Germinal center (tissue), 1 donor: ENCODE results near the gene AADACL4.

ENCODE experiments used
- DNase-seq: peaks from one replicate; pipeline ENCODE4 v3.0.0; 2012; ENCODE audit warnings: mixed read lengths, low spot score

Gene AADACL4

DNA sequence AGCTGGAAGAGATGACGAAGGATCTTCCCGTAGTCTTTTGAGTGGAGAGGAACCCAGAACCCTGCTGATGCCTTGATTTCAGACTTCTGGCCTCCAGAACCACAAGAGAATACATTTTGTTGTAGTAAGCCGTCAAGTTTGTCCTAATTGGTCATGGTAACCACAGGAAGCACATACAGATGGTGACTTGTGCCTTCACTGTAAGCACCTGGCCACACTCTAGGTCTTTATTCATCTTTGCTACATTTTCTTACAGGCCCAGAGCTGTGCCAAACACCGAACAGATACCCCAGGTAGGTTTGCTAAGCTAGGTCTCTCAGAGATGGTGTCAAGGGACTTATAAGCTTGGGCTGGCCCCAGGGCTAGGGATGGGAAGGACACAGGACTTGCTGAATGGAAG is 30.7 kb upstream of the AADACL4 start:
- DNase-seq: no peak

GRCh38 chr1:12614402-12615158 is 29.3 kb upstream of the AADACL4 start:
- DNase-seq: no peak

GRCh38 chr1:12615159-12615864 is 28.6 kb upstream of the AADACL4 start:
- DNase-seq: no peak

DNA sequence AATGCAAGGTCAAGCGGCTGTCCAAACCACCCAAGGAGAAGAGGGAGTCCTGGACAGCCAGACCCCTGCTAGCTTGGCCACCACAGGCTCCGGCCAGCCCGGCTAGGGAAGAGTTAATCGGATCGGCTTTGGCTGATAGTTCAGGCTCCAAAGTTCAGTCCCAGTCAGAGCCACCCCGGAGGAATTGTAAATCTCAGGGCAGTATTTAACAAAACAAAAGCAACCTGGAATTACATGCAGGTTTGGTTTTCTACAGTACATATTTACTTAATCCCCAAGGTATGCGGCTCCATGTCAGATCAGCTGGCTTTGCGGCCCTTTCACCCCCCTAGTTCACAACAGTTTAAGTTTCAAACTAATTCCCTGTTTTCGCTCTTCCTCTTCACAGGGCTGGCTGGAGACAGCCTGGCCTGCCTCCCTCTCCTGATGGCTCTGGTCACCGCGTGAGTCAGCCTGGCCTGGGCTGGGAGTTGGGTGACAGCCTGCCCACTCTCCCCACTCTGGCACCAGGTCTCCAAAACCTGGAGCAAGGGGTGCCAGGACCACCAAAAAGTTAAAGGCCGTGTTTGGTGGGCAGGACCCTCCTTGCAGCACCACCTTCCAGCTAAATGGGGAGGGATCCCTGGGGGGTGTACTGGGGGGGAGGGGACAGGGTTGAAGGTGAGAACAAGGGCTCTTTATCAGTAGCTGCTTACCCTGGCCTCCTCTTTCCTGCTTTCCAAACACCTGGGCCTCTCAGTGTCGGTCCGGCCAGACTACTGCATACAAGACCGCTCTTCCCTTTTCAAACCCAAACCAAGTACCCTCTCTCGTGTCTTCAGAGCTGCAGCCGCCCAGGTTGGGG is 27.8 kb upstream of the AADACL4 start:
- DNase-seq: no peak

DNA sequence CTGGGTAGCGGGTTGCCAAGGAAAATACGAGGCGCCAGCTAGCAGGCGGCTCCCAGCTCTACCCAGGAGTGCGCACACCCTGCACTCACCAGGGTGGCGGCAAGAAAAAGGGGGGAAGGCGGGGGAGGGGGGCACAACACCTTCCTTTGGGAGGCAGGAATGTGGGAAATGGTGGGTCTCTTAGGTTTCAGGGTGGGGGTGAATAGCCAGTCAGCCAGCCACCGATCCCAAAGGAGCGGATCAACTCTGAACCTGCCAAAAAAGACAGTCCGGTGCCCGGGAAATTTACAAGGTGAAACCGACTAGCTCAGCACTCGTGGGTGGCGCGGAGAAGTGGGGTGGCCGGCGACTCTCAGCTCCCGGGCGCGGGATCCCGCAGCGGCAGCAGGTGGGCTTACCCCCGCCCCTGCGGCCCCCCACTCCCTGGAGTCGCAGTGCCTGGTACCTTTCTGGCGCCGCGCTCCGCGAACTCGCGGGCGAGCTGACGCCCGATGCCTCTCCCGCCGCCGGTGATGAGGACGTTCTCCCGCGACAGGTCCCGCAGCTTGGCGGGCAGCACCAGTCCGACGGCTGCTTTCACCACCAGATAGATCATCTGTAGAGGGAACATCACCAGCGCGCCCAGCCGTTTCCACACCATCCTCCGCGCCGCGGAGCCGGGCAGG is 27.0 kb upstream of the AADACL4 start:
- DNase-seq: no peak

DNA sequence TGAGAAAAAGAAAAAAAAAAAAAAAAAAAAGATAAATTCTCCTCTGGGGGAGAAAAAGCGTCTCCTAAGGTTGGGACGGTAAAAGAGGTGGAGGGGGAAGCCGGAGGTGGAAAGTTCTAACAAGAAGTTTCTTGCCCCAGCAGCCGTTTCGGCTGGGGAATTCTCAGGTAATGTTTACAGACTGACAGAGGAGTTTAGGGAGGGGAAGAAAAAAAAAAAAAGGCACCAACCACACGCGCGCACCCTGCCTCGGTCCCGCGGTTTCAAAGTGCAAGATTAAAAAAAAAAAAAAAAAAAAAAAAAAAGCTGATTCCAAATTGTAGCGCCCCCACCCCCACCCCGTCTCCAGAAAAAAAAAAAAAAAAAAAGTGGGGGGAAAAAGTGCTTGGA is 26.4 kb upstream of the AADACL4 start:
- no peak for DNase-seq

DNA sequence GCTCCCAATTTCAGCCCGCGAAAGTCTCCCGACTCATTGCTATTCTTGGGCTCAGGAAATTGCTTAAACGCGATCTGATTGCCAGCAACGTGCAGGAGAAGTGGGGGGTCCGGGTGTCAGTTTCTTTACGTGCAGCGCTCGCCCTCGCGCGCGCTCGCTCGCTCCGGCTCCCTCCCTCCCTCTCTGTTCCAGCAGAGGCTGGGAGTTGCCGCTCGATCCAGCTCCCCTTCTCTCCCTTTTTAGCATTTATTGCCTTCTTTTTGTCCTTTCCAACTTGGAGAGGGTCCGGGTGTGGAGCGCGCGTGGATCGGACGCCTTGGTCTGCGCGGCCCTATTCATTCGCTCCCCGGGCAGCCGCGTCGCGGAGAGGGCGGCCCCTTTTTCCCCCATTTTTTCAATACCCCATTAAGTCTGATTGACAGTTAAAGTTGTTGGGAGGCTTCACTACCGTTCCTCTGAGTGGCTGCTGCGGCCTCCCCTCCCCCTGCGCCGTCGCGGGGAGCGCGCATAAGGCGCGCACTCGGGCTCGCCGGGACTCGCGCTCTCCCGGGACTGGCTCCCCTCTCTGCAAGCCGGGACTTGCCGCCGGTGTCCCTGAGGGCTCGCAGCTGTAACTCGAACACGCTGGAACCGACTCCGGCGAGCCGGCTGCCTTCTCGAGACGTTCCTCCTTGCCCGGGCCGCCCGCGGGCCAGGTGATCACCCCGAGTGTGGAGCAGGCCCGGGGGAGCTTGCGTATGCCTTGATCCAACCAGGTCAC is 25.8 kb upstream of the AADACL4 start, which contains the start of gene DHRS3:
Gene DHRS3, minus strand, starts transcription at position 310 of the 760 bp plus-strand sequence. CDS start 862 bp downstream, outside the sequence.
- DNase-seq: peak; percentile 40

DNA sequence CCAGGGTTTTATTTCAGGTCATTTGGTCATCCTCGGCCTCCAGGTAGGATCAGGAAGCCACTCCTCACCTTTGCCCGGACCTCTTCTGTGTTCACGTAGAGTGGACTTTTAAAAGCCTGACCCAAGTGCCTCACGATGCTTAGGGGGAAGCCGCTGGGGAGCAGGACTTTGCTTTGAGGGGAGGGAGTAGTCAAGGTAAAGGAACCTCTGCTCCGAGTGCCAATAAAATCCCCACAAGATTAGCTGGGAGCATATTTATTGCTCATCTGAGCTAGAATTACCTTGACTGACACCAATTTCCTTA is 25.3 kb upstream of the AADACL4 start:
- no peak for DNase-seq

GRCh38 chr1:12618965-12619791 is 24.7 kb upstream of the AADACL4 start:
- DNase-seq: no peak

DNA sequence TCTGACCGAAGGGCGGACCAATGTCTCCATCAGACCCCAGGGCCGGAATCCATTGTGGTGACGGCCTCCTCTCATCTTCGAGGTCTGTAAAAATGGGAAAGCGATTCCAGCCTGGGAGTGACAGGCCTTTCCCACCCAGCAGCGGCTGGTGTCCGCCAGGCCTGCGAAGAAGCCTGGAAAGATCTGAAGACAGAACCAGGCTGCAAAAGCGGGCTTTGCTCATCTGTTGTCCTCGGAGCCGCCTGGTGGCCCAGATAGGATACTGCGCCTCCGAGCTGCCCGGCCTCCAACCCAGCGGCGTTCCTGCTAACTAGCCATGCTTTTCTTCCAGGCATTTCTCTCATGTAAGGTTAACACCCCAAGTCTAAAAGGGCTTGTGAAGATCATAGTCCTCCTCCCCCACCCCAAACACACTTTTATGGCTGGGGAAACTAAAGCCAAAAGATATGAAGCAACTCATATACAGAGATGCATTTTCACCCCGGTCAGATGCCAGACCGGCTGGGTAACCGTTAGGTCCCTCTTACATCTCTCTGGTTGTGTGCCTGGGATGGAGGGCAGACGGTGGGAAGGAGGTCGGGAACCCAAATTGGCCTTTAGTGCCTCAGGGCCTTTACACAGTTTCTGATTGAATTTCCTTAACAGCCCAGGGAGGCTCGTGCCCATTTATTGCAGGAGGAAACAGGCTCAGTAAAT is 23.9 kb upstream of the AADACL4 start:
- DNase-seq: peak; percentile 75

DNA sequence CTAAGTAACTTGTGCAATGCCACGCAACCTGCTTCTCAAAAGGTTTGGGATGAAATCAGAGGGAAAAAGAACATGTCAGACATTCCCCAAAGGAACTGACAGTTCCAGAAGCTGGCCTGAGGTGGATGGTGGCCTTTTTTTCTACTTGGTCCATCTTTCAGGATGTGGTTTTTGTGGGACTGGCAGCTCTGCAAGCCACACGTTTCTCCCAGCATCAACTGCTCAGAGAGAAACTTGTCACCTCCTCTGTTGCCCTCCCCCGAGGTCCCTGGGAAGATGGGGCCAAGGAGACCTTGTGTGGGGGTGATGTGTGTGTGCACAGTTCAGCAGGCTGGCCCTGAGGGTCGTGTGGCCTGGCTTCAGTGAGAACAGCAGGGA is 23.4 kb upstream of the AADACL4 start:
- DNase-seq: no peak

DNA sequence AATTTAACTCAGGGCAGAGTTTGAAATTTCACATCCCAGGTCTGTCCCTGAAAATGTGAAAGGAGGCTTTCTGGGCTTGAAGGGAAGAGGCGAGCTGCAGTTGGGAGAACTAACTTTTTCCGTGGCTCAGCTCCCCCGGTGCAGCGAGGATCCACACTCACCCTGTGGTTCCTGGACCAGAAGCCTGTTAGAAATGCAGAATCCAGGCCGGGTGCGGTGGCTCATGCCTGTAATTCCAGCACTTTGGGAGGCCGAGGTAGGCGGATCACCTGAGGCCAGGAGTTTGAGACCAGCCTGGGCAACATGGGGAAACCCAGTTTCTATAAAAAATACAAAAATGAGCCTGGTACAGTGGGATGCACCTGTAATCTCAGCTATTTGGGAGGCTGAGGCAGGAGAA is 23.0 kb upstream of the AADACL4 start:
- DNase-seq: no peak

- DNase-seq: no peak
Observed at GRCh38 chr1:12621346-12622335, 22.2 kb upstream of the AADACL4 start.

DNA sequence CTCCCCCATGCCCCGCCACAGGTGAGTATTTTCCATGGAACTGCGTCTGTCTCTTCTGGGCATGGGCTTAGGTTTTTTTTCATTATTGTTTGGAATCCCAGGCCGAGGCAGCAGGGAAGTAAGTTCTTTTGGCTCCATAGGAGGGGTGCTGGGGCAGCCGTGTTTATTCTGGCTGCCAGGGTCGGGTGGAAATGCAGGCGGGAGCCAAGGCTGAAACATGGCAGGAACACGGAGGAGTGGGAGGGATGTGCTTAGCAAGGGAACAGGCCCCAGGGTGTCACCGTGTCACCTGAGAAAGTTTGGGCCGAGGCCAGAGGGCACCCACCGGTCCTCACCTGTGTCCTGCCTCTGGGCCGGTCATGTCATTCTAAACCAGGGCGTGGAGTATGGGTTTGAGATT is 21.4 kb upstream of the AADACL4 start:
- no peak for DNase-seq

GRCh38 chr1:12625276-12625675 is 18.6 kb upstream of the AADACL4 start:
- no peak for DNase-seq

- no peak for DNase-seq
Observed at GRCh38 chr1:12626888-12627287, 17.0 kb upstream of the AADACL4 start.

GRCh38 chr1:12627296-12627695 is 16.6 kb upstream of the AADACL4 start:
- no peak for DNase-seq

GRCh38 chr1:12629511-12629956 is 14.4 kb upstream of the AADACL4 start:
- DNase-seq: no peak
